ENCODE data around the gene RTL1.

The RTL1 gene

DNA sequence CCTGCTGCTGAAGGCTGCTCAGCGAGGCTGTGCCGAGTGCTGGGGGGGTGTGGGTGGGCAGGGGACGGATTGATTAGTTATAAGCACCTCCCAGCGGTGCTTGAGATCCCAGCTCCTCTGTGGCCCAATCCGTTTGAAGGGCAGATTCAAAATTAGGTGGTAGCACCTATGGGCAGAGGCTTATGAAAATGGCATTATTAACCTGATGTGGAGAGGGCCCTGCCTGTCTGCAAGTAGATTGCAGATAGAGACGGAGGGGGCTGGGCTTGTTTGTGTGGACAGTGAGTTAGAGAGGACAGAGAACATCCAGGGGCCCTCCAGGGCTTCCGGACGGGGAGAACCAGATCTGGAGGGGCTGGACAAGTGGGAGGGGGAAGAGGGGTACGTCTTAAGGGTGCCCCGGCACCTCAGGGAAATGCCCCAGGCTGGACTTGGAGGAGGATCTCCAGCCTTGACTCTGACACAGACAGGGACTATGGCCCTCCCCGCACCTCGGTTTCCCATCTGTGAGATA, at the start of gene RTL1:
Gene RTL1, minus strand, starts transcription at position 51 of the 514 bp plus-strand sequence. CDS start 18,934 bp downstream, outside the sequence.
- no peak for DNase-seq

DNA sequence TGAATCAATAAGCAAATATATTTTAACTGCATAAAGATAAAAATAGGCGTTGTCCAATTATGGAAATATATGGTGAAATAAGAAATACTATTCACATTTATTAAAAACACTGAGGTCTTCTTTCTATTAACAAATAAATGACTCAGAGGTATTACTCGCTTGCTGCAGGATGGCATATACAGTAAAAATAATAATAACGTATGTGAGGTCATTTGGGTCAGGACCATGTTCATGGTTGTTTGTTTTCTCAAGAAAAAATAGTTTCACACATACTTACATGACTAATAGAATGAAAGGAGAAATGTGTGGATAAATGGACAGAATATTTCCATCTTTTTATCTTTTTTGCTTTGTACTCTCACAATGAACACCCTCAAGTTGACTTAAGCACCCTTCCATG, 46.5 kb upstream of the RTL1 start:
- no peak for DNase-seq

DNA sequence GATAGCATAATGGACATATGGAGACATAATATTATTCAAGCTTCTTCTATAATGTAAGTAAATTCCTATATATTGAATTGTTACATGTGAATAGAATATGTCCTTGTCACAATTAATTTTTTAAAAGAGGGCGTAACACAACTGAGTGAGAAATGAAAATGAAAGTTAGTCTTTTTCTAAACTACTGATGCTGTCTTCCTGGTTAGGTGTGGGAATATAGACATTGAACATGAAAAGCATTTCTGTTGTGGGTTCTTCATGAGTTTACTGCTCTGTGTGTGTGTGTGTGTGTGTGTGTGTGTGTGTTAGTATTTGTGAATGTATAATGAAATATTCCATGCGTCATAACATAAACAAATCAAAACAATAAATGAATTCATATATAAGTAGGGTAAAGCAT, 40.5 kb upstream of the RTL1 start:
- no peak for DNase-seq

DNA sequence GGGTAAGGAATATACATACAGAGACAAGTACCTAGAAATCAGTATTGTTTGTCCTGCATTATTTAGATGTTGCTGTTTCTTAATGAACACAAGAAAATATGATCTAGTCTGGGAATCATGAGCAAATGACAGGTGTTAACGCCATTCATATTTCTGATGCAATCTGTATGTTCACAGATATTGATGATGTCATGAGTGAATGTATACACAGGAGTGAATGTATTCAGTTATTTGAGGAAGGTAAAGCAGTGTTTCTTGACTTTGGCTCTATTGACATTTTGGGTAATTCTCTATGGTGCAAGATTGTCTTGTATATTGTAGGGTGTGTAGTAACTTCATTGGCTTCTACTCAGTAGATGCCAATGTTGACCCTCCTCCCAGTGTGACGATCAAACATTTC, 26.7 kb upstream of the RTL1 start:
- no peak for DNase-seq

DNA sequence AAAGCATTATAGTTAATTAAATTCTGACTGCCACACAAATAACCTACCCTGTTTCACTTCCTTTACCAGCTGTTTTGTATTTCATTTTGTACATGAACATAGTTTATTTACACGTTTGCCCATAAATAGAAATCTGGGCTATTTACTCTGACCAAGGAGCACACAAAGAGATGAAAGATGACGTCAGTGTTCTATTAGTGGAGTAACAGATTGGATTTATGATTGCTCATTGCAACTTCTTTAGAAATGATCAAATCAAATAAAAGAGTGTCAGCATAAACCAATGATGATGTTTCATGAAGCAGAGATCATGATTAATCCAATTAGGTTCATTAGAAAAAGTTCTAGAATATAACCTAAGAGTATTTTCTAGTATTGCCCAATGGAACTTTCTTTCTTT, 12.0 kb upstream of the RTL1 start:
- no peak for DNase-seq

DNA sequence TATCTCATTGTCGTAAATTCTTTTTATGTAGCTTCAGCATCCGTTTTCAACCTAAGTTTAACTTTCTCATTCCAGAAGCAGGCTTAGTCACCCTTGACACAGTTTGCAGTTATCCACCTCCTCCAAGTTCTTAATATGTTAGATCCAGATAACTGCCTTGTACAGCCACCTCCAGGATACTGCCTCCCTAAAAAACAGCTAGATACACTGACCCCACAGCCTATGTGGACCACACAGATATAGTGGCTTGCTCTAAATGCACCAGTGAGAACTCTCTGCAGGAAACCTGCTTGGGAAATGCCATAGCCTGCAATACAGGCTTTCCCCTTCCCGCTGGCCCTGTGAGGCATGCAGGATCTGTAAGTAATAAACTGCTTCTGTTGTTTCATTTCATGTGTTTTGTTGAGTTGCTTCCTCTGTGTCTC, 11.1 kb upstream of the RTL1 start:
- no peak for DNase-seq

DNA sequence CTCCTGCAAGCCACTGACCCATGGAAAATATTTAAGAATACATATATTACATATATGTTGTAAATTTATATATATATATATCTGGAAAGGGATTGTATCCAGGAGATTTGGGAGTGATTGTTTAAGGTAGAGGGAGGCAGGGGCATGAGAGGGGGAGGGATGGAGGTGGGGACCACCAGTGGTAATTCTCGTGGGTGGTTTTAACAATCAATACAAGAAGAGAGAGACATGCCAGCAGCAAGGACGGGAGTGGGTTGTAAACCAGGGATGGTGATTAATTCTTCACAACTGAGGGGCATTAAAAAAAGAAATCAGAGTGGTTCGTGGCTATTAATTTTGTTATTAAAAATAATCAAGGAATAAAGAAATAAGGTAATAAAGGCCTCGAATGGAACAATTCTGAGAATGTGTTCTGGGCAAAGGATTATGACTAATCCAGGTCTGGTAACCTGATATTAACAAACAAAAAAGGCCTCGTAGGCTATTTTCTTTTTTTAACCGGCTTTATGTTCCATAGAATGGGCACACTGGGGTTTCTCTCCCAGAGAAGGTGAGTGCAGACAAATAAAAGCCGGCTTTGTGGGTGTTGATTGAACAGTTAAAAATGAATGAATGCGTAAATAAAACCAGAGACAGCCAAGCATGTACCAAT, 8.3 kb upstream of the RTL1 start:
- no peak for DNase-seq

DNA sequence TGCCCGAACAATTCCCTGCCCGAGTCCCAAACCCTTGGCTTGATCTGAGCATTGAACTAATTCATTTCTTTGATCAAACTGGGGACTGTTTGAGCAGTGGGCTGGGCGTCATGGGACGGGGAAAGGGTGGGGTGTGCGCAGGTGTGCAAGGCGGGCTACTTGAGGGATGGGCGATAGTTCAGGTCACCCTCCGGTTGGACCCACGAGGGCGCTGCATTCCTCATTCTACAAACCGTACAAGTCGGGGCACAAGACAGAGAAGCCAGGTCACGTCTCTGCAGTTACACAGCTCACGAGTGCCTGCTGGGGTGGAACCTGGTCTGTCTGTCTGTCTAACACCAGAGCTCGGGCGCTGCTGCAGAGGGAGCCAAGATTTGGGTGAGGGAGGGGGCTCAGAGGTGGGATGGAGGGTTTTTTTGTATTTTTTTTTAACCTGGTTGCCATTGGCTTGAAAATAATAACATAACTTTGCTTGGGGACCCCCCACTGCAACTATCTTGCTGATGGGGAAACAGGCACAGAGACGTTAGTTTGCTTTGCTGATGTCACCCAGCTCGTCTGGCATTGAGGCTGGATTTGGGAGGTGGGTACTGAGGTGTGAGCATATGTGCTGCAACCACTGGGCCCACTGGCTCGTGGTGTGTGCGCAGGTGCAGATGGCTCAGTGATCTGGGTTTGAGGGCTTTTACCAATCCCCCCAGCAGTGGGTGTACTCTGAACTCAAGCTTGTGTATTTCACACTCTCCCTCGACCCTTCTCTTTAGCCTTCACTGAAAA, 7.6 kb upstream of the RTL1 start:
- DNase-seq: no peak

DNA sequence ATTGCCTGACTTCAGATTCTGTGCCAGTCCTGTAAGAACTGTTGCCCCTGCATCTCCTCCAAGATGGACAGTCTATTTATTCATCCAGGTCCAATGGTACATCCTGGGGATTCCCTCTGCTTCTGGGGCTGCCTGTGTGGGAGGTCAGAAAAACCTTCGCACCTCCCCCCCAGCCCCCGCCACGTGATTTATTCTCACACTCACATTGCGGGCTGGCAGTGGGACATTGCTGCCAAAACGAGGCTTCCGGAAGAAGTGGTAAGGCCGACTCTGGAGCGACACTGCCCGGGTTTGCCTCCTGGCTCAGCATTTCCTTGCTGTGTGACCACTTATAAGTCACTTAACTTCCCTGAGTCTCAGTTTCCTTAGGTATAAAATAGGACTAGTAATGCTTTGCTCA, 5.9 kb upstream of the RTL1 start:
- DNase-seq: no peak

DNA sequence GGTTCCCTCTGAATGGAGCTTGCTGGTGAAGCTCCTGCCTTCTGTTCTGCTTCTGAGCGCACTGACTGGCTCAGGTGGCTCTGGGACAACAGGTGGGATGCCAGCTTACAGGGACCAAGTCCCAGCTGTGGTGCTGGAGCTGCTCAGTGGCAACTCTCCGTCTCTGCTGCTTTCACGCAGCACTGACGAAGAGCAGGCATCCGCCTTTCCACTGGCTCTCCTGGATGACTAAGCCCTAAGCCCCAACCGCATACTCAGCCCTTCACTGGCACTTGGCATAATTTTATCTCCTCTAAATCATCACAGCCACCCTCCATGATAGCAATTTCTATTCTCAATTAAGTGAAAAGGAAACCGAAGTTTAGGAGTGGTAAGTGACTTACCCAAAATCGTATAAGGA, 3.7 kb upstream of the RTL1 start:
- DNase-seq: no peak

DNA sequence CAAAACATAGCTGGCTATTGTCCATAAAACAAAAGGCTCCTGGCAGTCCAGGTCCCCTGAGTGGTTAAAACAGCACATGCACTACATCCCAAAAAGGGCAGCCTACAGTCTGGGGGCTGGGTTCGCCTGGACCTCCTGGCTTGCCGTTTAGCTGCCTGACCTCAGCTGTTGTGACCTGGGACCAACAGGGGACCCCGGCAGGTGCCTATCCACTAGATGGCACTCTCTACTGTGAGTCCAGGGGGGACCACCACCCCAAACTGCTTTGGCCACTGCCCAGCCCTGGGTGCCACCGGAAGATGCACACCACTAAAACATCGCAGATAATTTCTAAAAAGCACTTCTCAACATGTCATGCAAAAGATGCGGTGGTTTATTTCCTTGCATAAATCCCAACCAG, 2.9 kb upstream of the RTL1 start:
- no peak for DNase-seq

DNA sequence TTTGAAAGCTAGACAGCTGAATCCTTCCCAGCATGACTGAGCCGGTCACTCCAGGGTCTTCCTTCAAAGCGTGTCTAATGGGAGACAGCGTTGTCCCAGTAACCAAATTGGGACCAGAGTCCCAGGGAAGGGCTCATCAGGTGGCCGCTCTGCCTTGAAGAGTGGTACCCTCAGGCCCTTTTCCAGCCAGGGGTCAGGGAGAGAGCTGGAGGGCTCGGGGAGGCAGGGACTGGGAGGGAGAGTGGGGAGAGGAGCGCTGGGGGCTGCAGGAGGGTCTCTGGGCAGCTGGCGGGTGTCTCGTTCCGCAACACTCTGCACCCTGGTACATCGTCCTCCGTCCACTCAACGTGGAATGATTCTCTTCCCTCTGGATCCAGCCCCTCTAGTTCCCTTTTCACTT, 1.6 kb upstream of the RTL1 start:
- DNase-seq: no peak

DNA sequence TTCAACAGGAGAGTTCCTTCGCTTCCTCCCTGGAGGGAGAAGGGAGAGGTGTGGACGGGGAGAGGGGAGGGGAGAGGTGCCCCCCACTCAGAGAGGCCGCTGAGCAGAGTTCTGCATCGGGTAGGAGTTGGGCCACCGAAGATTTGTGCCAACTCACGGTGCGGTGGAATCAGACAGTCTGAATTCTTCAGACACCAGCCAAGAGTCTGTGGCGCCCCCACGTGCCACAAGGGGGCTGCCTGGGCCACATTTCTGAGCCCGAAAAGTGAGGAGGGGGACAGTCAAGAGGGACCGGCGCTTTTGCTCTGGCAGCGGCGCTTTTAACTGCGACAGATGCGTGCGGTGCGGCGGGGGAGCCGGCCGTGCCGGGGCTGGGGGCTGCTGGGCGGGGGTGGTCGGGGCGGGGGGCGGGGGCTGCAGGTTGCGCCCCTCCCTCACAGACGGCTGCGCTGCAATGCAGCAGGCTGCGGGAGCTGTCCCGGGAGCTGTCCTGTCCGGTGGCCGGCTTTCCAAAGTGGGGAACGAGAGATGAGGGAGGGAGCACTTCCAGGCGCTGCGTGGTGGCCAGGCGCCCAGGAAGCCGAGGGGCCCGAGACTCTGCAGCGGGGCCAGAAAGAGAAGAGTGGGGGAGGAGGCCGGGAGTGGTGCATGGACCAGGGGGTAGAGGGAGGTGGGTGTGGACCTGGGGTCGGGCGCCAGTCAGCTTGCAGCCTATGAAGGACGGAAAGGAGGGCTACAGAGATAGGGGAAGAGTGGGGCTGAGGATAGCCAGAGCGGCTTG, 975 bp upstream of the RTL1 start:
- peak in 1 of 56 donors; percentile 24 for DNase-seq

DNA sequence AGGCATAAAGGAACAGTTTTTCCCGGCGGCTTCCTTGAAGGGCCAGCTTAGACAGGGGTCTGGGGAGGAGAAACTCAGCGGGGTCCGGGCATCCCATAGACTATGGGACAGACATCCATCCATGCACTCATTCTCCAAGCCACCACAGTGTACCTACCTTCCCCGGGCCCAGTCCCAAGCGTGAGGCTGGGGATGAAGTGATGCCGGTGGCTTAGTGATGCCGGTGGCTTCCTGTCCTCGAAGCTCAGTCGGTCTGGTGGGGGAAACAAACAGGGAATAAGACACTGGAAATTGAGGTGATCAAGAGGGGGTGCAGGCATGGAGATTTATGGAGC, 421 bp downstream of the RTL1 start:
- DNase-seq: no peak

DNA sequence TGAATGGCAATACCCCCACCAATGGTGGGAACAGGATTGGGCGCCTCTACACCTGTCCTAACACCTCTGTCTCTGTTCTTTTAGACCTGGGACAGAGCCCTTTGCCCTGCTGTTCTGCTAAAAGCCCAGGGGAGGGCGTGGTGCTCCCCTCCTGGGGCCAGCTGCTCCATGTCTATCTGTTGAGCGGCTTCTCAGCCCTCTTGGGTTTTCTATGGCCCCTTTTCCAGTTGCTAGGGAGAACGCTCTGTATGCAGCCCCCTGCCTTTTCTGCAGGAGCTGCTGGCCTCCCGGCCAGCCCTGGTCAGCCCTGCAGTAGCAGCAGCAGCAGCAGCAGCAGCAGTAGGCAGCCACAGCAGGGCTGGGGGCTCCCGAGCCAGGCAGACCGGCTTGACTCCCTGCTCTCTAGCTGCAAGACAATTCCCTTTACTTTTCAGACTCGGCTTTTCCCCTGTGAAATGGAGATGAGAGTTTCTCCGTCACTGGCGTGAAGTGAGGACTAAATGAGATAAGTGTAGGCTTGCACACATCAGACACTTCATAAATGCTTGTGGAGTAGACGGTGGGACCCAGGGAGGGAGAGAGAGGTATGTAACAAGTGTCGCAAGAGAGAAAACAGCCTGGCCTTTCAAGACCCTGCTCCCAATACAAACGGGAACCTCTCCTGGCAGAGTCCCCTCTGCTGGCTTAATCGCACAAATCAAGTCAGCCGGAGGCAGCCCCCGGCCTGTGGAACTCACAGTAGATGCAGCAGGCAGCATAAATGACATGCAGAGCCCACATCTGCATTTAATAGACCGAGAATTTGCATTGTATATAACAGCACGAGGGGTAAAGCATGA, 1.0 kb downstream of the RTL1 start:
- DNase-seq: no peak

DNA sequence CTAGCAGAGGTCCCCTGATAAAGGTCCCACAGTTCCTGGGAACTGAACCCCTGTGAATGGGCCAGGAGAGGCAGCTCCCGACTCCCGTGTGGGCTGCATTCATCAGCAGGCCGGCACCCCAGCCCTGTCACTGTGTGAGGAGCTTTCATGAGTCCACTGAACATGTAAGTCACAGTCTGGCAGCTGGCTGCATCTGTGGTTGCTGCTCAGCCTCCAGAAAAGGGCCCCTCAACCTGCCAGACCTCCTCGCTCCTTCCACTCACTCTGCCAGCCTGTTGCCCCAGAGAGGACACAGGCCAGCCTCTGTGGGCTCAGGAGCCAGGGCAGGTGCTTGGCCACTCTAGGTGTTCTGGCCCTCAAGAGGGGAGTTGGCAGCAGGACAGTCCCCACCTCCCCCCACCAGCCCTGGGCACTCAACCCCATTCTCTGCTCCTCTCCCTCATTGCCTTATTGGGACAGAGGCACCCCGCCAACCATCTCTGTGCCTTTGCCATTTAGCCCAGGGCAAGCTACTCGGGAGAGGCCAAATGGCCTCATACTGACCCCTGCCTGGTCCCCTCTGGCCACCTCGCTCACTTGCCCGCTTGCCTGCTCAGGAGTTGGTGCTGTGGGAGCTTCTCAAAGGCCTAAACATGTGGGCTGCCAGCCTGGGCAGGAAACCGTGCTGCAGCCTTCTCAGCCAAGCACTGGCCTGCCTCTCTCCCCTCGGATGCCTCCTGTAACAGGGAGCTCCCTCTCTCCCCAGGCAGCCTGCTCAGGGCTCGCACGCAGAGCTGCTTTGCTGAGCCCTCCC, 1.9 kb downstream of the RTL1 start:
- DNase-seq: no peak

DNA sequence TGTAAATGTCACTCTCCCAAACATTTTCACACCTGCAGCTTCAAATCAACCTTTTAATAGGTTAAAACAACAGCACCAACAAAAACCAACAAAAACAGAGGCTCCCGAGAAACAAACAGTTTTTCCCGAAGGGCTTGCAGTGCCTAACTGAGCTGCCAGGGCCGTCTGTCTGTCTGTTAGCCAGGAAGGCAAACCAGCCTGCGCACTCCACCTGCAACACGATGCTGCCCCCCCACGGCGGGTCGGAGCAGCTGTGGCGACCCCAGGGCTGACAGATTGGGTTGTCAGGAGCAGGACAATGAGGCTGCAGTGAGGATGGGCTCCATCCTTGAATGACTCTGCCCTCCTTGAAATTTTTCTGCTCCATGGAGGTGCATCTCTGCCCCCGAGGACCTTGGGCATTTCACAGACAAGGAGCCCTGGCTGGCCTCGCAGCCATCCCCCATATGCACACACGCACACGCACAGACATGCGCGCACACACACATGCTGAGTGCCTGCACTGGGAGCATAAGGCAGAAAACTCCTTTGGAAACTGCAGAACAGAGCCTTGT, 2.6 kb downstream of the RTL1 start:
- peak in 15 of 56 donors; percentile 9 to 57 (median 27) for DNase-seq

DNA sequence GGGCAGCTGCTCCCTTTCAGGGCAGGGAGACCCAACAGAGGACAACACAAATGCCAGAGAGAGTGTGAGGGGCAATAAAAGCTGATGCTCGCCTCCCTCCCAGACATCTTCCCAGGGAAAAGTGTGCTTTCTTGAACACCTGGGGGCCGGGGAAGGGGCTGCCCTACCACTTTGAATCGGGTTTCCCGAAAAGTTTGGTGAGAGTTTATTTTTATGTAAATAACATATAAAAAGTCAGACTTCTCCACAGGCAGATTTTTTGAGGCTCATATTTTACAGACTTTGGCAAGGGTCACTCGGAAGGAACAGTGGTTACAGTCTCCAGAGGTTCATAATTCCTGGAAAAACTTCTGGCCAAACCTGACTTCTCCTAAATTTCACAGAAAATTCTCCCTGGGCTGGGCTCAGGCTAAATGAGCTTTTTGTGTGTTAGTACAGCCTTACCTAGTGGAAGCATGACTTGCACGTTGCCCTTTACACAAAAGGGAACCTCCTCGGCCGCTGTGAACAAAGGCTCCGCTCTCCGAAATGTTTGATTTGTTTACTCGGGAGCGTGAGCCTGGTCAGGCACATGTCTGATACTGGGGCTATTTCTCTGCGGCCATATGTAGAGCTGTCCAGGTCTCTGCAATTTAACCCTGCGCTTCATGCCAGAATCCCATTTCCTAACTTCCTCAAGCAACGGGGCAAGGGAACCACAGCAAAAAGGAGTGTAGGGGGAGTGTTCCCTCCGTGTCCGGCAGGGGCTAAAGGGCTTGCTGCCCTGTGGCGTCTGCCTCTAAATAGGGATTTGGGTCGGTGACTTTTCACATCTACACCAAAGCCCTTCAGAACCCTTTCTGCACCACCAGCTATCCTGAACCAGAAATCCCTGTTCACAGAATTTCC, 3.4 kb downstream of the RTL1 start:
- no peak for DNase-seq
